Measurements from ENCODE around the gene DCN.
"Not testable (repeated sequence)": the region's sequence is repeated elsewhere in the genome, so short reads cannot be mapped to it uniquely, and the experiment has no call there.

The DCN gene

GRCh38 chr12:91210618-91211017 lies 28.0 kb upstream of the DCN start:
- Histone ChIP-seq H3K27ac (ENCODE audit: low read depth, low read length, severe bottlenecking) (no peak overlapping the region), H3K36me3 (ENCODE audit: control insufficient read depth, insufficient read depth, low read length) (no peaks in the 10 kb centered on the region), H3K9me3 (ENCODE audit: control insufficient read depth, low read length) (peaks cover 4% of the 10 kb centered on the region), H3K4me3 (ENCODE audit: extremely low read depth, insufficient read depth, low read length, poor library complexity, severe bottlenecking) (no peak overlapping the region), H3K4me1 (ENCODE audit: control insufficient read depth, insufficient read depth, low read length, poor library complexity, severe bottlenecking) (peaks cover 5% of the 10 kb centered on the region)
- 83 to 100% methylated on average over 1 to 2 of the region's 2 CpGs for WGBS, 2 experiments (ENCODE audit: insufficient coverage in 2 of 2)

- Histone ChIP-seq H3K36me3 (ENCODE audit: control insufficient read depth, insufficient read depth, low read length) (no peaks in the 10 kb centered on the region), H3K9me3 (ENCODE audit: control insufficient read depth, low read length) (peaks cover 4% of the 10 kb centered on the region), H3K27ac (ENCODE audit: low read depth, low read length, severe bottlenecking) (no peak overlapping the region), H3K4me3 (ENCODE audit: extremely low read depth, insufficient read depth, low read length, poor library complexity, severe bottlenecking) (no peak overlapping the region), H3K4me1 (ENCODE audit: control insufficient read depth, insufficient read depth, low read length, poor library complexity, severe bottlenecking) (peaks cover 6% of the 10 kb centered on the region)
Measured at GRCh38 chr12:91210144-91210543, 27.5 kb upstream of the DCN start.

- H3K4me1 ChIP-seq (ENCODE audit: control insufficient read depth, insufficient read depth, low read length, poor library complexity, severe bottlenecking); H3K9me3 ChIP-seq (ENCODE audit: control insufficient read depth, low read length); H3K27ac ChIP-seq (ENCODE audit: low read depth, low read length, severe bottlenecking); H3K4me3 ChIP-seq (ENCODE audit: extremely low read depth, insufficient read depth, low read length, poor library complexity, severe bottlenecking); H3K36me3 ChIP-seq (ENCODE audit: control insufficient read depth, insufficient read depth, low read length): not testable (repeated sequence)
Measured at GRCh38 chr12:91207301-91207700, 24.7 kb upstream of the DCN start.

- H3K36me3 ChIP-seq (ENCODE audit: control insufficient read depth, insufficient read depth, low read length): no peaks in the 10 kb centered on the region
- H3K4me1 ChIP-seq (ENCODE audit: control insufficient read depth, insufficient read depth, low read length, poor library complexity, severe bottlenecking): peaks cover 6% of the 10 kb centered on the region
- 67 to 78% methylated on average over 1 of the region's 1 CpG for WGBS, 2 experiments (ENCODE audit: insufficient coverage in 2 of 2)
- no peak overlapping the region for H3K4me3 ChIP-seq (ENCODE audit: extremely low read depth, insufficient read depth, low read length, poor library complexity, severe bottlenecking)
- peaks cover 4% of the 10 kb centered on the region for H3K9me3 ChIP-seq (ENCODE audit: control insufficient read depth, low read length)
- no peak overlapping the region for H3K27ac ChIP-seq (ENCODE audit: low read depth, low read length, severe bottlenecking)
Measured at GRCh38 chr12:91205811-91206210, 23.2 kb upstream of the DCN start.

GRCh38 chr12:91204421-91204820 lies 21.8 kb upstream of the DCN start:
- H3K9me3 ChIP-seq (ENCODE audit: control insufficient read depth, low read length): peaks cover 4% of the 10 kb centered on the region
- no peaks in the 10 kb centered on the region for H3K36me3 ChIP-seq (ENCODE audit: control insufficient read depth, insufficient read depth, low read length)
- peaks cover 6% of the 10 kb centered on the region for H3K4me1 ChIP-seq (ENCODE audit: control insufficient read depth, insufficient read depth, low read length, poor library complexity, severe bottlenecking)
- no peak overlapping the region for H3K4me3 ChIP-seq (ENCODE audit: extremely low read depth, insufficient read depth, low read length, poor library complexity, severe bottlenecking)
- no peak overlapping the region for H3K27ac ChIP-seq (ENCODE audit: low read depth, low read length, severe bottlenecking)
- WGBS, 2 experiments (ENCODE audit: insufficient coverage in 2 of 2): no CpG with 5 or more reads among the region's 4 CpGs

GRCh38 chr12:91203610-91204009 lies 21.0 kb upstream of the DCN start:
- peaks cover 6% of the 10 kb centered on the region for H3K4me1 ChIP-seq (ENCODE audit: control insufficient read depth, insufficient read depth, low read length, poor library complexity, severe bottlenecking)
- no peak overlapping the region for H3K4me3 ChIP-seq (ENCODE audit: extremely low read depth, insufficient read depth, low read length, poor library complexity, severe bottlenecking)
- WGBS, 2 experiments (ENCODE audit: insufficient coverage in 2 of 2): 47 to 67% methylated on average over 1 to 2 of the region's 3 CpGs
- no peak overlapping the region for H3K27ac ChIP-seq (ENCODE audit: low read depth, low read length, severe bottlenecking)
- H3K36me3 ChIP-seq (ENCODE audit: control insufficient read depth, insufficient read depth, low read length): no peaks in the 10 kb centered on the region
- peaks cover 4% of the 10 kb centered on the region for H3K9me3 ChIP-seq (ENCODE audit: control insufficient read depth, low read length)

GRCh38 chr12:91202390-91202789 lies 19.8 kb upstream of the DCN start:
- WGBS, 2 experiments (ENCODE audit: insufficient coverage in 2 of 2): no CpG with 5 or more reads among the region's 1 CpG
- Histone ChIP-seq H3K36me3 (ENCODE audit: control insufficient read depth, insufficient read depth, low read length) (no peaks in the 10 kb centered on the region), H3K9me3 (ENCODE audit: control insufficient read depth, low read length) (no peaks in the 10 kb centered on the region), H3K4me1 (ENCODE audit: control insufficient read depth, insufficient read depth, low read length, poor library complexity, severe bottlenecking) (peaks cover 6% of the 10 kb centered on the region), H3K4me3 (ENCODE audit: extremely low read depth, insufficient read depth, low read length, poor library complexity, severe bottlenecking) (no peak overlapping the region), H3K27ac (ENCODE audit: low read depth, low read length, severe bottlenecking) (no peak overlapping the region)

- H3K4me3 ChIP-seq (ENCODE audit: extremely low read depth, insufficient read depth, low read length, poor library complexity, severe bottlenecking): no peak overlapping the region
Measured at GRCh38 chr12:91196436-91196835, 13.8 kb upstream of the DCN start.

GRCh38 chr12:91194500-91194899 lies 11.9 kb upstream of the DCN start:
- H3K4me3 ChIP-seq (ENCODE audit: extremely low read depth, insufficient read depth, low read length, poor library complexity, severe bottlenecking): no peak overlapping the region
- H3K4me1 ChIP-seq (ENCODE audit: control insufficient read depth, insufficient read depth, low read length, poor library complexity, severe bottlenecking): no peaks in the 10 kb centered on the region
- H3K9me3 ChIP-seq (ENCODE audit: control insufficient read depth, low read length): no peaks in the 10 kb centered on the region
- no peaks in the 10 kb centered on the region for H3K36me3 ChIP-seq (ENCODE audit: control insufficient read depth, insufficient read depth, low read length)
- no CpG with 5 or more reads among the region's 2 CpGs for WGBS, 2 experiments (ENCODE audit: insufficient coverage in 2 of 2)
- H3K27ac ChIP-seq (ENCODE audit: low read depth, low read length, severe bottlenecking): no peak overlapping the region

More at GRCh38 chr12:91196436-91196835, 13.8 kb upstream of the DCN start:
- WGBS, 2 experiments (ENCODE audit: insufficient coverage in 2 of 2): no CpG with 5 or more reads among the region's 1 CpG
- no peaks in the 10 kb centered on the region for H3K9me3 ChIP-seq (ENCODE audit: control insufficient read depth, low read length)
- H3K4me1 ChIP-seq (ENCODE audit: control insufficient read depth, insufficient read depth, low read length, poor library complexity, severe bottlenecking): no peaks in the 10 kb centered on the region
- no peaks in the 10 kb centered on the region for H3K36me3 ChIP-seq (ENCODE audit: control insufficient read depth, insufficient read depth, low read length)
- H3K27ac ChIP-seq (ENCODE audit: low read depth, low read length, severe bottlenecking): no peak overlapping the region

- H3K27ac ChIP-seq (ENCODE audit: low read depth, low read length, severe bottlenecking): no peak overlapping the region
- H3K36me3 ChIP-seq (ENCODE audit: control insufficient read depth, insufficient read depth, low read length): no peaks in the 10 kb centered on the region
- WGBS, 2 experiments (ENCODE audit: insufficient coverage in 2 of 2): 67 to 100% methylated on average over 1 of the region's 2 CpGs
- no peak overlapping the region for H3K4me3 ChIP-seq (ENCODE audit: extremely low read depth, insufficient read depth, low read length, poor library complexity, severe bottlenecking)
- H3K9me3 ChIP-seq (ENCODE audit: control insufficient read depth, low read length): no peaks in the 10 kb centered on the region
- H3K4me1 ChIP-seq (ENCODE audit: control insufficient read depth, insufficient read depth, low read length, poor library complexity, severe bottlenecking): no peaks in the 10 kb centered on the region
Measured at GRCh38 chr12:91191513-91192111, 9.0 kb upstream of the DCN start.

- no peak overlapping the region for H3K27ac ChIP-seq (ENCODE audit: low read depth, low read length, severe bottlenecking)
- no peak overlapping the region for H3K4me3 ChIP-seq (ENCODE audit: extremely low read depth, insufficient read depth, low read length, poor library complexity, severe bottlenecking)
- no peaks in the 10 kb centered on the region for H3K4me1 ChIP-seq (ENCODE audit: control insufficient read depth, insufficient read depth, low read length, poor library complexity, severe bottlenecking)
- H3K9me3 ChIP-seq (ENCODE audit: control insufficient read depth, low read length): no peaks in the 10 kb centered on the region
- 92% methylated on average over 3 of the region's 3 CpGs; no CpG with 5 or more reads in 1 of the 2 experiments for WGBS, 2 experiments (ENCODE audit: insufficient coverage in 2 of 2)
- H3K36me3 ChIP-seq (ENCODE audit: control insufficient read depth, insufficient read depth, low read length): no peaks in the 10 kb centered on the region
Measured at GRCh38 chr12:91189516-91189915, 6.9 kb upstream of the DCN start.

All from mesodermal cell (in vitro differentiated cells).